ENCODE results near the gene SSTR3.

GRCh38 chr22:37221424-37222333 lies 9.4 kb upstream of the SSTR3 start:
- TF ChIP-seq POLR2A (IDR thresholded peaks at IDR 0.05; ENCODE audit: extremely low read depth, insufficient read length) (no peak), CTCF (IDR thresholded peaks at IDR 0.05; ENCODE audit: low read depth, low read length) (no peak)

Measured in NB4 (cell line).